GM12891 (cell line): ENCODE results near the gene NDUFB11.

Experiments
- POLR2A ChIP-seq: IDR thresholded peaks from 2 replicates; pipeline ENCODE4 v1.6.1; 2011; ENCODE audit warnings: low read depth, low read length, control low read depth
- POLR2AphosphoS5 ChIP-seq: IDR thresholded peaks from 2 replicates; pipeline ENCODE4 v1.6.1; 2011; ENCODE audit warnings: low read depth, low read length, control low read depth
- POU2F2 ChIP-seq: IDR thresholded peaks from 2 replicates; pipeline ENCODE4 v1.6.1; 2011; ENCODE audit warnings: low read depth, mild to moderate bottlenecking, control low read depth, low read length, moderate library complexity
- SPI1 ChIP-seq: IDR thresholded peaks from 2 replicates; pipeline ENCODE4 v1.6.1; 2011; ENCODE audit warnings: low read depth, low read length, control low read depth
- TAF1 ChIP-seq: IDR thresholded peaks from 2 replicates; pipeline ENCODE4 v1.6.1; 2011; ENCODE audit warnings: low read depth, low read length, control low read depth

- no peak for TF ChIP-seq POLR2A
- TF ChIP-seq POLR2AphosphoS5, result no peak
- TF ChIP-seq TAF1, result no peak
- no peak for TF ChIP-seq SPI1
- TF ChIP-seq POU2F2, result no peak
Measured at GRCh38 chrX:47172971-47173792, 28.7 kb upstream of the NDUFB11 start.
